Ishikawa (cell line): Measurements from ENCODE around the gene TAAR6.

ENCODE experiments used
- CEBPB ChIP-seq: IDR thresholded peaks from 2 replicates; pipeline ENCODE4 v1.6.1; 2012
- EP300 ChIP-seq: IDR thresholded peaks from 2 replicates; pipeline ENCODE4 v1.6.1; 2012; ENCODE audit warnings: borderline replicate concordance
- RAD21 ChIP-seq: IDR thresholded peaks from 2 replicates; pipeline ENCODE4 v1.6.1; 2012; ENCODE audit warnings: low read depth
- TAF1 ChIP-seq: IDR thresholded peaks from 2 replicates; pipeline ENCODE4 v1.6.1; 2012; ENCODE audit warnings: low read depth, mild to moderate bottlenecking
- TCF12 ChIP-seq: IDR thresholded peaks from 2 replicates; pipeline ENCODE4 v1.6.1; 2012; ENCODE audit warnings: low read depth
- TEAD4 ChIP-seq: IDR thresholded peaks from 2 replicates; pipeline ENCODE4 v1.6.1; 2012
- YY1 ChIP-seq: IDR thresholded peaks from 2 replicates; pipeline ENCODE4 v1.6.1; 2012; ENCODE audit warnings: low read depth
- ZBTB7A ChIP-seq: IDR thresholded peaks from 2 replicates; pipeline ENCODE4 v1.6.1; 2012; ENCODE audit warnings: low read depth
- TF ChIP-seq, protein P1 (sequence below): IDR thresholded peaks from 2 replicates; pipeline ENCODE4 v1.6.1; 2012; ENCODE audit warnings: low read depth, mild to moderate bottlenecking
- TF ChIP-seq, protein P2 (sequence below): IDR thresholded peaks from 2 replicates; pipeline ENCODE4 v1.6.1; 2012
- TF ChIP-seq, protein P3 (sequence below): IDR thresholded peaks from 2 replicates; pipeline ENCODE4 v1.6.1; 2012

DNA sequence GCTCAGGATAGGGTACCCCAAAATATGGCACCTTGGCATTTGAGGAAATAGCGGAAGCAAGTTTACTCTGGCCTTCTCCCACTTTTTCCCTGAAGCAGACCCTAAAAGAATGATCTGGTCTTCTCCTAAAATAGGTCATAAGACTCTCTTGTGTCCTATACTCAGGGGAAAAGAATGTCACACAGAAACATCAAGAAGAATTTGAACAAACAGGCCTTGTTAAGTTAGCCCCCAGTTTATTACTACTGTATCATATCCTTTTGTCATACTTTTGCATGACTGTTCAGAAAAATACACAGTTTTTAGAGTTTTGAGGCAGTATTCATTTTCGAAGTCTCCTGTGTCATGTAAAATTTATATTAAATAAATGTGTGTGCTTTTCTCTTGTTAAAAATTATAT is 41.5 kb downstream of the TAAR6 start:
- TF ChIP-seq TEAD4 (no peak), EP300 (no peak), CEBPB (no peak), TCF12 (no peak), TAF1 (no peak), RAD21 (no peak), ZBTB7A (no peak), YY1 (no peak)
- TF ChIP-seq, protein P1, sequence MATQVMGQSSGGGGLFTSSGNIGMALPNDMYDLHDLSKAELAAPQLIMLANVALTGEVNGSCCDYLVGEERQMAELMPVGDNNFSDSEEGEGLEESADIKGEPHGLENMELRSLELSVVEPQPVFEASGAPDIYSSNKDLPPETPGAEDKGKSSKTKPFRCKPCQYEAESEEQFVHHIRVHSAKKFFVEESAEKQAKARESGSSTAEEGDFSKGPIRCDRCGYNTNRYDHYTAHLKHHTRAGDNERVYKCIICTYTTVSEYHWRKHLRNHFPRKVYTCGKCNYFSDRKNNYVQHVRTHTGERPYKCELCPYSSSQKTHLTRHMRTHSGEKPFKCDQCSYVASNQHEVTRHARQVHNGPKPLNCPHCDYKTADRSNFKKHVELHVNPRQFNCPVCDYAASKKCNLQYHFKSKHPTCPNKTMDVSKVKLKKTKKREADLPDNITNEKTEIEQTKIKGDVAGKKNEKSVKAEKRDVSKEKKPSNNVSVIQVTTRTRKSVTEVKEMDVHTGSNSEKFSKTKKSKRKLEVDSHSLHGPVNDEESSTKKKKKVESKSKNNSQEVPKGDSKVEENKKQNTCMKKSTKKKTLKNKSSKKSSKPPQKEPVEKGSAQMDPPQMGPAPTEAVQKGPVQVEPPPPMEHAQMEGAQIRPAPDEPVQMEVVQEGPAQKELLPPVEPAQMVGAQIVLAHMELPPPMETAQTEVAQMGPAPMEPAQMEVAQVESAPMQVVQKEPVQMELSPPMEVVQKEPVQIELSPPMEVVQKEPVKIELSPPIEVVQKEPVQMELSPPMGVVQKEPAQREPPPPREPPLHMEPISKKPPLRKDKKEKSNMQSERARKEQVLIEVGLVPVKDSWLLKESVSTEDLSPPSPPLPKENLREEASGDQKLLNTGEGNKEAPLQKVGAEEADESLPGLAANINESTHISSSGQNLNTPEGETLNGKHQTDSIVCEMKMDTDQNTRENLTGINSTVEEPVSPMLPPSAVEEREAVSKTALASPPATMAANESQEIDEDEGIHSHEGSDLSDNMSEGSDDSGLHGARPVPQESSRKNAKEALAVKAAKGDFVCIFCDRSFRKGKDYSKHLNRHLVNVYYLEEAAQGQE: no peak
- TF ChIP-seq, protein P2, sequence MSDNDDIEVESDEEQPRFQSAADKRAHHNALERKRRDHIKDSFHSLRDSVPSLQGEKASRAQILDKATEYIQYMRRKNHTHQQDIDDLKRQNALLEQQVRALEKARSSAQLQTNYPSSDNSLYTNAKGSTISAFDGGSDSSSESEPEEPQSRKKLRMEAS: no peak
- TF ChIP-seq, protein P3, sequence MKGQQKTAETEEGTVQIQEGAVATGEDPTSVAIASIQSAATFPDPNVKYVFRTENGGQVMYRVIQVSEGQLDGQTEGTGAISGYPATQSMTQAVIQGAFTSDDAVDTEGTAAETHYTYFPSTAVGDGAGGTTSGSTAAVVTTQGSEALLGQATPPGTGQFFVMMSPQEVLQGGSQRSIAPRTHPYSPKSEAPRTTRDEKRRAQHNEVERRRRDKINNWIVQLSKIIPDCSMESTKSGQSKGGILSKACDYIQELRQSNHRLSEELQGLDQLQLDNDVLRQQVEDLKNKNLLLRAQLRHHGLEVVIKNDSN: no peak
